Heart left ventricle (tissue), 13 donors: ENCODE data around the gene TXNDC5.

Experiments used
- CTCF ChIP-seq, 12 donors: fragments of 200-600 bp; sonication (generic) in 4 of 12; IDR thresholded peaks; one replicate each; pipeline versions ENCODE4 v1.5.0 to v1.8.0; 2018 to 2022; ENCODE audit warnings: antibody characterized with exemption in 12 of 12, mild to moderate bottlenecking in 5 of 12
- POLR2A ChIP-seq, 2 donors: fragments of 450-650 bp; IDR thresholded peaks; one replicate each; pipeline ENCODE4 v1.6.1; 2017; ENCODE audit warnings: antibody characterized with exemption in 2 of 2, mild to moderate bottlenecking in 2 of 2, moderate library complexity in 2 of 2
- donor health status: ischemic (EF 13 %, LVEDD 7.1; RV severe dilation, severe dysfunction).
- donor health status: DM: no; HTN: yes; CAD: no.
- donor health status: DM: no; HTN: no; CAD: no.
- donor health status: ischemic (EF 25% LVEDD 6.9; RV normal size, moderate dysfunction).
- donor health status: ischemic (EF 25% LVEDD 5.7; RV mildly dilated, moderate dysfunction).
- donor health status: ischemic (EF 35%, LVEDD 5.7; RV mildly dilated, moderate dysfunction).
- donor health status: nonischemic (EF 11% LVEDD 7.7; RV severe dilation, severe dysfunction).
- donor health status: DM: yes; HTN: yes; CAD: no.
- donor health status: PGD.
- donor health status: ischemic (EF 29% LVEDD 5.4; RV normal size, mild dysfunction).
- donor health status: nonischemic (EF 23%, LVEDD 6.1; RV moderate dilation, normal function).

GRCh38 chr6:7859591-7859990, 51.0 kb downstream of the TXNDC5 start:
- TF ChIP-seq CTCF (IDR thresholded peaks at IDR 0.05): no peak
- no peak for TF ChIP-seq POLR2A (IDR thresholded peaks at IDR 0.05)
